SK-N-DZ (cell line): Measurements from ENCODE around the gene PRXL2B.
A peak's percentile ranks its signal among the peaks of the same experiment; 100 is the strongest.

Experiments
- DNase-seq: peaks from one replicate; pipeline ENCODE4 v3.0.0-alpha.2; 2015; ENCODE audit warnings: low spot score

PRXL2B gene

GRCh38 chr1:2597441-2598328, 11.1 kb downstream of the PRXL2B start:
- no peak for DNase-seq

DNA sequence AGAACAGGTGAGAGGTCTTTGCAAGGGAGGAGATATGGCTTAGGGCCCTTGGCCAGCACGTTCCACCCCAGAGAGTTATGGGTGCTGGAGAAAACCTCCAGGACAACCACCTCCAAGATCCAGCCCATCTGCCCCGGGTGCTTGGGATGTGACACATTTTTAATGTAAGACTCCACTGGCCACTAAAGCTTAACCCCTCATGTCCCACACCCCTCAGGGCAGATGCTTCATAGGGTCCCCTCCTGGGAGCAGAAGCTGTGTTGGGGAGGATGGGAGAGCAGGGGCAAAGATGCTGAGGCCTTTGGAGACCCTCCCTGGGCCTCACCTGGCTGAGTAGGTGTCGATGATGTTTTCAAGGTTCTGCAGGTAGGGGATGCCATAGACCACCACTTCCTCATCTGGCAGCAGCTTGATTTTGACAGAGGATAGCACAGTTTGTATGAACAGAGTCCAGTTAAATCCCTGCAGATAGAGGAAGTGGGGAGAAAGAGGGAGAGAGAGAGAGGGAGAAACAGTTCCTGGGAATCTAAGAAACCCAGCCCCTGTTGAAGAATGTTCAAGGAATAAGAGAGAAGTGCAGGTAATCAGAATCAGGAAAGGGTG, 11.9 kb downstream of the PRXL2B start:
- no peak for DNase-seq

DNA sequence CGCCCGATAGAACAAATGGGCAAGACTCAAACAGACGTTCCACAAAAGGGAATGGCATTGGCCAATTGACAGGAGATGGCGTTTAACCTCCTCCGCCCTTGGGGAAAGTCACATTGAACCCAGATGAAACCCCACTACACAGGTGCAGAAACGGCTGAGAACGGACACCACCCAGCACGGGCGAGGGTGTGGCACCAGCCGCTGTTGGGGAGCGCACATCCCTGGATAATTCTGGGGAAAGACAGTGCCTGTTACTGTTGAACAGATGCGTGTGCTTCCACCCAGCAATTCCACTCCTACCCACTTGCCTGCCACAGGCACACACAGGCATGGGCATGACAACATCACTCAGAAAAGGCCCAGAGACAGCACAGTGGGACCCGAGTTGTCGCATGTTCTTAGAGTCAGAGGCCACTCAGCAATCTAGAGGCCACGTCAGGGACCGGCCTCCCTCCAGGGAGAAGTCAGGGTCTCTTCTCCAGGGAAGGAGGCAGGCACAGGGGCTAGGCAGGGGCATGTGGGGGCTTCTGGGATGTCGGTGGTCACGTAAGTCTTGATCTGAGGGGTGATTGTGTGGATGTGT, 15.2 kb downstream of the PRXL2B start:
- no peak for DNase-seq

DNA sequence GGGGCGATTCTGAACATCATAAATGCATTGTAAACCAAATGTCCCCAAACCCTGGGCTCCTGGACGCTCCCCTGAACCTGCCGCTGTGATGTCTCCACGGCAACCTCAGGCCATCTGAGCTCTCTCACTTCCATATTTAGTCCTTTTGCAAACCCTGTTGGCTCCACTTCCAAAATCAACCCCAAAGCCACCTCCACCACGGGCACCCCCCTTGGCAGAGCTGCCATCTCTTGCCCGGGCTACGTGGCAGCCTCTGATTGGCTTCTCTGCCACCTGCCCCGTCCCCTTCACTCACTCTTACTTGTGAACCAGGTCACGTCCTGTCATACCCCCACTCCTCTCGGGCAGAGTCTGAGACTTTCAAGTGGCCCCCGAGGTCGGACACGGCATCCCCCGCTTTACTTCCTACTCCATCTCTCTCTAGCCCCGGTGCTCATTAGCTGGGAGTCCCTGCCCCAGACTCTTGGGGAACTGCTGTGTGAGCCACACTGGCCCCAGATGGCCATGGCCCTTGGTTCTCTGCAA, 15.8 kb downstream of the PRXL2B start:
- no peak for DNase-seq

DNA sequence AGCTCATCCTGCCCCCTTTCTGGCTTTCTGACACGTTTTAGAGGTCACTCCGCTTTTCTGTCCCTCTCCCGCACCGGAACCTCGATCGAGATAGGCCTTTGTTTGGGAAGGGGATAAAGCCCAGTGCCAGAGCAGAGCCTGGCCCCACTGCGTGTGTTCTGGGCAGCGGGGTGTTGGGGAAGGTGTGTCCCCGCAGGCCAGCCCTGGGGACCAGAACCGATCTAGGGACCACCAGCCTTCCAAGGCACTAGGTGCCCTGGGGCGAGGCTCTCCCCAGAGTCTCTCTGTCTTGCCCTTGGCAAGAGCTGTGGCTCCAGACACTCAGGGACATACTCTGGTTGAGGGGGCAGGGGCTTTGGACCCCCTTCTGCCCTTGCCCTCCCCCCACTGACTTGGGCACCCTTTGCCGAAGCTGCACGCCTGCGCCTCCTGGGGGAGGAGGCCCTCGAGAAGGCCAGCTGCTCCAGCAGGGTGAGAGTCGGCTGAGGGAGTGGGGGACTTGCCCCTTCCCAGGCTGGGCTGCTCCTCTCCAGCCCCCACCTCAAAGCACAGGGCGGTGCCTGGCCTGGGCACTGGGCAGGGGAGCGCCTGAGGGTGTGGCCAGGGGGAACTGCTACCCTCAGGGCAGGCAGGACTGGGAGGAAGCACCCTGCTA, 16.4 kb downstream of the PRXL2B start:
- DNase-seq: no peak

- no peak for DNase-seq
These were observed 17.1 kb downstream of the PRXL2B start for GRCh38 chr1:2603521-2604155.

DNA sequence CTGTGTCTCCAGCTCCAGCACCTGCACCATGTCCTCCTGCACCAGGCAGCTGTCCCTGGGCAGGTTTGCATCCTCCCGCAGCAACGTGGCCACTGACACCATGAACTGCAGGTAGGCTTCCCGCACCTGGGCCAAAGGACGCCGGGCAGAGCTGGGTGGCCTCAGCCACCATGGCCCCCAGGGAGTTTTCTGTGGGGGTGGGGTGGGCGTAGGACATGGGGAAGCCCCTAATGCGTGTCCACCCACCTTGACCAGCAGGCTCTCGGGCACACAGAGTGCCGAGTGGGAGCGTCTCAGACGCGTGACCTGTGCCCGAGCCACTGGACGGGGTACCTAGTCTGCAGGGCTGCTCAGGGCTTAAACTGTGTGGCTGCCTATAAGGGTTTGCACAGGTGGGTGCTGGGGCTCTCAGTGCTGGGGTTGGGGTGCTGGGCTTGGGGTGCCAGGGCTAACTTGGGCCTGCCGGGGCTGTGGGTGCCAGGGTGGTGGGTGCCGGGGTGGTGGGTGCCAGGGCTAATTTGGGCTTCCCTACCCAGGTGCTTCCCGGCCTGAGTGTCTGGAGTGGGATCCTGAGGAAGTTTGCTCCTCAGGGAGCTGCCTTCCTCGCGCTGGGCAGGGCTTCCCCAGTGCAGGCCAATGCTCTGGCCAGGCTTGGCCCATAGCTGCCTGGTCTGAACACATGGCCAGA, 17.7 kb downstream of the PRXL2B start:
- no peak for DNase-seq

DNA sequence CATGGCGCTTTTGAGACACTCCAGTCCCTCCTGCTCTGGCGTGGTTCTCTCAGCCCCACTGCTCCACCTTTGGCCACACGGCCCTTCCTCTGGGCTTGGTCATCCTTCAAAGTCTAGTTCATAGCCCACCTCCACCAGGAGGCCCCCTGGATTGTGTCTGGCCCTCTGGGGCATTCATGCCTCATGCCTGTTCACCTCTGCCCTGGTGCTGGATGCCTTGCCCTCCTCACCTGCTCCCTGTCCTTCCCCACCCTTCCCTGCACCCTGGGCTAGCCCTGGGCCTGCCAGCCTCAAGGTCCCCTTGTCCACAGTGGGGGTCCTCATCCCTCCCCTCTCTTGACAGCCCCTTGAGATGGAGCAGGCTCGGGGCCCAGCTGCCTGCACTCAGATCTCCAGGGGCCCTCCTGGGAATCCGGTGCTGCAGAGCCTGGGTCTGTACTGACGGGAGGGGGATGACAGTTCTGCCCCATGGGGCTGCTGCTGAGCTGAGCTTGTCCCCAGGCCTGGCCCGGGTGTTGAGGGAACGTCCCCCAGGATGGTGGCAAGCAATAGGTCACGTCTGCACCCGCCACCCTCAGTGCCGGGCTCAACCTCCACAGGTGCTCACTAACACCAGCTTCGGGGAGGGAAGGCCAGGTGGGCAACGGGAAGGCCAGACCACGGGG, 18.4 kb downstream of the PRXL2B start:
- DNase-seq: no peak

DNA sequence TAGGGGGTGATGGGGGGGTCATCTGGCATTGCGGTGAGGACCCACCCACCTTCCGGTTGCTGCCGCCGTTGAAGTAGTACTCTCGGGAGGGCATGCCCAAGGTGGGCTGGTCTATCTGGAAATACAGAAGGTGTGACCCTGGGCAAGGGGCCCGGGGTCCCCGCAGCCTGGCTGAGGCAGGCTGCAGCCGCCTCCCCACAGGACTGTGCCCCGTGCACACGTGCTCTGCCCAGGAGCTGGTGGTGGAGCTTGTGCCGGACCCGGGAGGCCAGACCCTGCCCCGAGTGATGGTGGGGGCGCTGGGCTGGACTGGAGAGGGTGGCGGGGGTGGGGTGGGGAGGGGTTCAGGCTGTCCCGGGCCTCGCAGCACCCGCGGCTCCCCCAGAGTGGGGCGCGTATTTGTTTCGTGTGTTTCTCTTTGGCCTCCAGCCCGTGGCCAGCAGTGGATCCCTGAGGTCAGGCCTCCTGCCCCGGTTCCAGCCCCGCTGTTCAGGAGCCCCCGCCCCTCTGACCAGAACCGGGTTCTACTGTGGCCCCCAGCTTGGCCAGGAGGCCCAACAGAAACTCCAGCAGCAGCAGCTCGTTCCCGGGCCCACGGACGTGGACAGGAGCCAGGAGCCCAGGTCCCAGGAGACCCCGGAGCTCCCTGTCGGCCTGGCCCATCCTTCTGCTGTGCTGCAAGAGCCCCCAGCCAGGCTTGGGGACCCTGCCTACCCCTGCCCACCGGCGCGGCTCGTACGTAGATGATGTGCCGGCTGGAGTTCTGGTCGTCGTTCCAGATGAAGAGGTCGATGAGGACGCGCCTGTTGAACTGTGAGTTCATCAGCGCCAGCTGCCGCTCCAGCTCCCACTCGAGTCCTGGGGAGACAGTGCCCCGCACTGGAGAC, 19.2 kb downstream of the PRXL2B start:
- no peak for DNase-seq

- DNase-seq: no peak
These were observed 19.9 kb downstream of the PRXL2B start for GRCh38 chr1:2606396-2606880.

- DNase-seq: no peak
These were observed 20.5 kb downstream of the PRXL2B start for GRCh38 chr1:2606881-2607621.

- DNase-seq: no peak
These were observed 21.1 kb downstream of the PRXL2B start for GRCh38 chr1:2607641-2608091.

- no peak for DNase-seq
These were observed 22.9 kb downstream of the PRXL2B start for GRCh38 chr1:2609319-2610035.

- no peak for DNase-seq
These were observed 23.7 kb downstream of the PRXL2B start for GRCh38 chr1:2610036-2610959.

DNA sequence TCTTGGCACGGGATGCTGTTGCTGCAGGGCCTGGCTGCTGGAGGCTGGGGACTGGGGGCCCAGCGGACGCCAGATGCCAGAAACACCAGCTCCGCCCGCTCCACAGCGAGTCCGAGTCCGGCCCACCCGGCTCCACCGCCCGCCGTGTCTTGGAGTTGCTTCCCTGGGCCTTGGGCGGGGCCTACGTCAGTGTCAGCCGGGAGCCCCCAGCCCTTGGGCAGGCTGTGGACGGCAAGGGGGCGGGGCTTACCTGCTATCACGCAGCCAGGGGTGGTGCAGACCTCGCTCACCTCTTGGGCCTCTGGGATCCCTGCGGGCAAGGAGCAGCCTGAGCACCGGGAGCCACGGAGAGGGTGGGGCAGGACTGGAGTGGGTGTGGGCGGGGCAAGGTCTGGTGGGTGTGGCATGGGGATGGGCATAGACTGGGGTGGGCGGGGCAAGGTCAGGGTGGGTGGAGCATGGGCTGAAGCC, 24.5 kb downstream of the PRXL2B start:
- peak; percentile 51 for DNase-seq
